Urinary bladder (tissue), 4 donors: Measurements from ENCODE around the gene MRPL17. TPM values are rescaled to one million over a fixed set of nuclear protein-coding genes. Genes with fewer than 3 reads are reported as not detected.
"Not testable (repeated sequence)": the region's sequence is repeated elsewhere in the genome, so short reads cannot be mapped to it uniquely, and the experiment has no call there.

ENCODE experiments used
- DNase-seq: peaks from one replicate; pipeline ENCODE4 v3.0.0-alpha.2; 2015; ENCODE audit errors: extremely low spot score
- H3K27ac ChIP-seq: one replicate; pipeline ENCODE4 v1.5.1; 2013; ENCODE audit warnings: low read depth, mild to moderate bottlenecking, moderate library complexity
- H3K36me3 ChIP-seq: one replicate; pipeline ENCODE4 v1.6.1; 2013; ENCODE audit warnings: mild to moderate bottlenecking, moderate library complexity; ENCODE audit not compliant: insufficient read depth
- H3K4me1 ChIP-seq: one replicate; pipeline ENCODE4 v1.6.1; 2013; ENCODE audit warnings: mild to moderate bottlenecking, moderate library complexity; ENCODE audit not compliant: insufficient read depth
- H3K4me3 ChIP-seq: one replicate; pipeline ENCODE4 v1.5.1; 2013; ENCODE audit warnings: low read depth, low read length
- WGBS: extraction: QIAGEN DNeasy Blood & Tissue Kit; methylation state at CpG from one replicate; pipeline ENCODE4 v1.1.7; 2013; 5-methylcytosine and 5-hydroxymethylcytosine counted together
- polyA plus RNA-seq: library from polyadenylated mRNA; stranded (reverse); fragments of 200-250 nt; gene quantifications from one replicate; pipeline ENCODE4 v1.2.3, GENCODE V29; 2013
- total RNA-seq: library from RNA; depleted of rRNA; stranded (reverse); fragments of >200 nt; gene quantifications from one replicate; pipeline ENCODE4 v1.2.3, GENCODE V29; 2014
- donor health status: healthy with polysubstance abuse.
- donor health status: healthy.

Gene MRPL17
- 29.9 TPM for total RNA-seq
- polyA plus RNA-seq: 34.3 TPM

- Histone ChIP-seq H3K27ac (peak within 1 kb of the TSS; percentile 95), H3K4me3 (peak within 1 kb of the TSS; percentile 54), H3K4me1 (no peaks in the 10 kb centered on the region), H3K36me3 (peaks cover 2% of the 10 kb centered on the region)
- under 1% methylated on average over 70 of the region's 70 CpGs for WGBS
- peak; percentile 97 for DNase-seq
Observed at GRCh38 chr11:6682936-6683861, at the start of gene MRPL17. MRPL17 (minus strand) TSS chr11:6683340; CDS start chr11:6683296, 44 bp downstream.

DNA sequence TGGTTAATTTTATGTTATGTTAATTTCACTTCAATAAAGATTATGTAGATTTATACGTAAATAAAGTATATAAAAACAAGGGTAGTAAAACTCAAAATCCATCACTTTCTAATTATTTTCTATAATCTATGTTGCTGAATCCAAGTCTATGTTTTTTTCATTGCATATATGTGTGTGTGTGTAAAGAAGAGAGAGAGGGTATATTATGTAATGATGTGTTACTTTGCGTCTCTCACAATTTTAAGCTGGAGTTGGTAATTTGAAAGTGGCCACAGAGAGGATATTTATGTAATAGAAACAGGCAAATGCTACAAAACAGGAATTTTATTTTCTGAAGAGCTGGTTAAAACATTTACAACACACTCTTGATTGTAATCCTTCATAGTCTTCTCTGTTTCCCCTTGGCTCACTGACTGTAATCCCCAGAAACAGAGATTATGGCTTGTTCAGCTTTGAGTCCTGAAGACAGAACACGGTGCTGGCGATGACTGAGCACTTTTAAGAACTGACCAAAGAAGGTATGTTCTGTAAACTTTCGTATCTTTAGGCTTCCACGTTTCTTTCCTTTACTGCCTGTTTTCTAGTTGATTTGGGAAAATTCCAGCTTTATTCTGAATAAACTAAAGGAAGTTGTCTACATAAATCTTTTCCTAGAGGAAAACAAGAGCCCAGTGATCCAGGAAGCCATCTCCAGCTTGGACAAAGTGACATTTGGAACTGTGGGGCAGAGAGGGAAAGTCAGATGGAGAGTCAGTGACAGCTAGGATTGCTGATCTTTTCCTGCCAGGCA, 45.0 kb upstream of the MRPL17 start:
- no peaks in the 10 kb centered on the region for H3K4me1 ChIP-seq
- DNase-seq: no peak
- no peaks in the 10 kb centered on the region for H3K36me3 ChIP-seq
- no peak overlapping the region for H3K4me3 ChIP-seq
- H3K27ac ChIP-seq: no peak overlapping the region
- WGBS: 56% methylated on average over 6 of the region's 6 CpGs

DNA sequence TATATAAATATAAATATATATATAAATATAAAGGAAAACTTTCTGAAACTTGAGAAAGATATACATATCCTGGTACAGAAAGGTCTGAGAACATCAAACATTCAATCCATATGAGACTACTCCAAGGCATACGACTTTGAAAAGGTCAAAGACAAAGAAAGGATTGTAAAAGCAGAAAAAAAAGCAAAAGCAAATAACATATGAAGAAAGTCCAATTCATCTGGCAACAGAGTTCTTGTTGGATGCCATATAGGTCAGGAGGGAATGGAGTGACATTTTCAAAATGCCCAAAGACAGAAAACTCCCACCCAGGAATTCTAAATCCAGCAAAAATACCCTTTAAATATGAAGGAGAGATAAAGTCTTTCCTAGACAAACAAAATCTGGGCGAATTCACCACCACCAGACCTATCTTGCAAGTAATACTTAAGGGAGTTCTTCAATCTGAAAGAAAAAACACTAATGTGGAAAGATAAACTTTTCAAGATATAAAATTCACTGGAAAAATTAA, 42.3 kb upstream of the MRPL17 start:
- 58% methylated on average over 2 of the region's 2 CpGs for WGBS
- no peaks in the 10 kb centered on the region for H3K36me3 ChIP-seq
- no peak for DNase-seq
- no peaks in the 10 kb centered on the region for H3K4me1 ChIP-seq
- H3K27ac ChIP-seq: no peak overlapping the region
- no peak overlapping the region for H3K4me3 ChIP-seq

DNA sequence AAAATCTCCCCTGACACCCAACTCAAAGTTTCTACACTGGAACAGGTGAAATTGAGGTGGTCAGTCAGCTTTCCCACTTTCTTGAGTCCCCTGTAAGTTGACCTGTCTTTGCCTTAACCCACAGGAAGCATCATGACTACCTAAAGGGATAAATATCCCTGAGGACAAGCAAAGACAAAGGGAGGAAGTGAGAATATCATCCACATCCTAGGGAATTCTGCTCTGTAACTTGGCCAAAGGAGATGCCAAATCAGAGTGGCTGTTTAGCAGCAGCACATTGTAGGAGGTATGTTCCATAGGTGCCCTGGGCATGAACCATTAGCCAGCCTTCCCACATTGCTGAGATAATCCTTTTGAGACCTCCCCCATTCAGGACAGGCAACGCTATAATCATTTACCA, 40.9 kb upstream of the MRPL17 start:
- no peaks in the 10 kb centered on the region for H3K4me1 ChIP-seq
- DNase-seq: no peak
- no peak overlapping the region for H3K4me3 ChIP-seq
- 80% methylated on average over 1 of the region's 1 CpG for WGBS
- no peak overlapping the region for H3K27ac ChIP-seq
- H3K36me3 ChIP-seq: no peaks in the 10 kb centered on the region

GRCh38 chr11:6721343-6721742, 38.2 kb upstream of the MRPL17 start:
- no peak overlapping the region for H3K4me3 ChIP-seq
- no peak overlapping the region for H3K27ac ChIP-seq
- WGBS: 86% methylated on average over 1 of the region's 1 CpG
- DNase-seq: no peak
- H3K4me1 ChIP-seq: no peaks in the 10 kb centered on the region
- H3K36me3 ChIP-seq: no peaks in the 10 kb centered on the region

GRCh38 chr11:6719576-6719975, 36.4 kb upstream of the MRPL17 start:
- H3K27ac ChIP-seq: no peak overlapping the region
- H3K36me3 ChIP-seq: no peaks in the 10 kb centered on the region
- H3K4me1 ChIP-seq: no peaks in the 10 kb centered on the region
- 23% methylated on average over 1 of the region's 1 CpG for WGBS
- DNase-seq: no peak
- H3K4me3 ChIP-seq: no peak overlapping the region

DNA sequence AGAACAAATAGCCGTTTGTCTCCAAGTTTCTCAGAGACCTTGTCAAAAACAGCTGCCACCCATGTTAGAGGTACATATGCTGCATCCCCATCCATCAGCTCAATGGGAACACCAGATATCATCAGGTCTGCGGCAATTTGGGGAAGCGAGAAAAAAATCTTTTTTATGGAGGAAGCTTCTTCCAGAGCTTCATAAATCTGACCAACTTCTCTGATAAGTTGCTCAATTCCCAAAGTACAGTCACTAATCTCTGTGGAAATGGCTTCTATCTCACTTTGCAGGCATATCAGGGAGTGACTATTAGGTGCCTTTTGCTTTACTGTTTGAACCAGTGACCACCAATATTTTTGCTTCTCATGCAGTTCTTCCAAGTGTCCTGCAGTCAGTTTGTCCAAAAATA, 34.3 kb upstream of the MRPL17 start:
- WGBS: 91% methylated on average over 3 of the region's 3 CpGs
- Histone ChIP-seq H3K36me3 (no peaks in the 10 kb centered on the region), H3K27ac (no peak overlapping the region), H3K4me1 (no peaks in the 10 kb centered on the region), H3K4me3 (no peak overlapping the region)
- no peak for DNase-seq

DNA sequence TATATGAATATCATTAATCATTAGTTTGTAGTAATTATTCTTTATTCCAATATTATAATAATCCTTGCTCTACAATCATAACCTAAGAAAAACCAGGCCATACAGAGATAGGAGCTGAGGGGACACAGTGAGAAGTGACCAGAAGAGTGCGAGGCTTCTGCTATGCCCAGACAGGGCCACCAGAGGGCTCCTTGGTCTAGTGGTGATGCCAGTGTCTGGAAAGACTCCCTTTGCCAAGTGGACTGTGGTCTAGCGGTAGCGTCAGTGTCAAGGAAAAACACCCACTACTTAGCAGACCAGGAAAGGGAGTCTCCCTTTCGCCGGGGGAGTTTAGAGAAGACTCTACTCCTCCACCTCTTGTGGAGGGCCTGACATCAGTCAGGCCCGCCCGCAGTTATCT, 28.4 kb upstream of the MRPL17 start:
- WGBS: 97% methylated on average over 7 of the region's 7 CpGs
- H3K4me3 ChIP-seq, H3K36me3 ChIP-seq, H3K27ac ChIP-seq, H3K4me1 ChIP-seq, DNase-seq: not testable (repeated sequence)

GRCh38 chr11:6708876-6709275, 25.7 kb upstream of the MRPL17 start:
- 94% methylated on average over 2 of the region's 2 CpGs for whole genome bisulfite sequencing

DNA sequence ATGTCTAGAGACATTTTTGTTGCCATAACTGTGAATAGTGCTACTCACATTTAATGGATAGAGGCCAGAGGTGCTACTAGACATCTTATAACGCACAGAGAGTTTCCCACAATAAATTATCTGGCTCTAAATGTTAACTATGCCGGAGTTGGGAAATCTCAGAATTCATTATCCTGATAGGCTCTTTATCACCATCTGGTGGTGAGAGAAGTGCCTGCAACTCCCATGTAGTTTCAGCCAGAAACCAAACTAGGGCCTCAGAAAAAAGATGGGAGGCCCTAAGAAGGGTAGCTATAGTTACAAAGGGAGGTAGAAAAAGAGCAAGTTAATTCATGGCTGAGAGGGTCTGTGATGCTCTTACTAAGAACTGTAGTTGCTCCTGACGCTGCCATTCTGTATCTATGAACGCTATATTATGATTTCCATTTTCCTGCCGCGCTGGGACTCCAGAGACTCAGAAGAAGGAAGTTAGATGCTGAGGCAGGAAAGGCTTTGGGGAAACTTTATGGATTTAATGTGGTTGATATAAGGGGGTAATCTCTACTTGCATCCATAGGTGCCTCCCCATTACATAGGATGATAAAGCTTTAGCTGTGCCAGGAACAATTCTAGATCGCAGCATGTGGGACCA, 22.9 kb upstream of the MRPL17 start:
- Histone ChIP-seq H3K27ac (no peak overlapping the region), H3K4me3 (no peak overlapping the region), H3K36me3 (no peaks in the 10 kb centered on the region), H3K4me1 (no peaks in the 10 kb centered on the region)
- 44% methylated on average over 7 of the region's 7 CpGs for WGBS
- peak; percentile 51 for DNase-seq

More at GRCh38 chr11:6708876-6709275, 25.7 kb upstream of the MRPL17 start:
- DNase-seq: no peak
- H3K27ac ChIP-seq: no peak overlapping the region
- H3K36me3 ChIP-seq: no peaks in the 10 kb centered on the region
- H3K4me3 ChIP-seq: no peak overlapping the region
- H3K4me1 ChIP-seq: no peaks in the 10 kb centered on the region

GRCh38 chr11:6703247-6704063, 20.3 kb upstream of the MRPL17 start:
- no peak overlapping the region for H3K27ac ChIP-seq
- WGBS: 83% methylated on average over 2 of the region's 2 CpGs
- no peak overlapping the region for H3K4me3 ChIP-seq
- H3K36me3 ChIP-seq: no peaks in the 10 kb centered on the region
- H3K4me1 ChIP-seq: no peaks in the 10 kb centered on the region
- no peak for DNase-seq

- WGBS: 51% methylated on average over 3 of the region's 3 CpGs
- not testable (repeated sequence) for H3K27ac ChIP-seq, H3K4me1 ChIP-seq, H3K36me3 ChIP-seq, H3K4me3 ChIP-seq, DNase-seq
Observed at GRCh38 chr11:6701955-6702354, 18.8 kb upstream of the MRPL17 start.

GRCh38 chr11:6695377-6695776, 12.2 kb upstream of the MRPL17 start:
- Histone ChIP-seq H3K4me1 (no peaks in the 10 kb centered on the region), H3K4me3 (no peak overlapping the region), H3K27ac (no peak overlapping the region), H3K36me3 (no peaks in the 10 kb centered on the region)
- DNase-seq: no peak
- 34% methylated on average over 1 of the region's 1 CpG for WGBS
